K562 (cell line): ENCODE results near the gene HS3ST3A1. TPM values are rescaled to one million over a fixed set of nuclear protein-coding genes. Genes with fewer than 3 reads are reported as not detected.

Experiments used
- ARID1B ChIP-seq: fragments of 450-650 bp; IDR thresholded peaks from 2 replicates; pipeline ENCODE4 v1.6.1; 2016; ENCODE audit warnings: antibody characterized with exemption, mild to moderate bottlenecking, inconsistent platforms
- BHLHE40 ChIP-seq: IDR thresholded peaks from 2 replicates; pipeline ENCODE4 v1.6.1; 2011; ENCODE audit warnings: low read length, improper control_type of control experiment
- CREB3L1 ChIP-seq: fragments of 450-650 bp; IDR thresholded peaks from 2 replicates; pipeline ENCODE4 v1.6.1; 2014; ENCODE audit warnings: low read depth, mild to moderate bottlenecking, moderate library complexity, borderline replicate concordance
- EP400 ChIP-seq: fragments of 450-650 bp; IDR thresholded peaks from 2 replicates; pipeline ENCODE4 v1.6.1; 2017; ENCODE audit warnings: antibody characterized with exemption, mild to moderate bottlenecking, moderate library complexity
- FOXP4 ChIP-seq: sonication (generic); formaldehyde crosslinking; IDR thresholded peaks from 2 replicates; pipeline ENCODE4 v1.8.0; 2022; ENCODE audit warnings: mild to moderate bottlenecking, missing genetic modification reagents, borderline replicate concordance
- HIVEP1 ChIP-seq: fragments of 250-450 bp; sonication (Bioruptor Pico); IDR thresholded peaks from 2 replicates; pipeline ENCODE4 v1.4.0; 2020; ENCODE audit warnings: mild to moderate bottlenecking
- TAL1 ChIP-seq: fragments of 450-650 bp; IDR thresholded peaks from 2 replicates; pipeline ENCODE4 v1.6.1; 2016; ENCODE audit warnings: mild to moderate bottlenecking
- TEAD1 ChIP-seq, 2 experiments: fragments of 450-650 bp in 1 of 2; sonication (generic) in 1 of 2; formaldehyde crosslinking; IDR thresholded peaks; 2 replicates each; pipeline versions ENCODE4 v1.4.0 to v1.8.0; 2020 to 2022; ENCODE audit warnings: mild to moderate bottlenecking in 2 of 2, missing genetic modification reagents in 1 of 2
- ZNF239 ChIP-seq: fragments of 250-450 bp; sonication (Bioruptor Pico); IDR thresholded peaks from 2 replicates; pipeline ENCODE4 v1.4.0; 2020; ENCODE audit warnings: mild to moderate bottlenecking
- polyA plus RNA-seq, 8 experiments: library from polyadenylated mRNA; depleted of rRNA in 4 of 8; stranded (reverse) in 5 of 8; unstranded in 3 of 8; fragments of >200 nt; fragmentation: Nextera tagmentation in 2 of 8; fragmentation: Illumina TruSeq in 1 of 8; extraction: Ambion mirVana in 2 of 8; extraction: Trizol in 1 of 8; gene quantifications; 2 replicates each; pipeline versions ENCODE4 v1.2.1 to v1.2.3, GENCODE V29; 2011 to 2014; ENCODE audit warnings: inconsistent platforms in 1 of 8, missing spikeins in 1 of 8
- total RNA-seq, 7 experiments: library from RNA; depleted of rRNA in 6 of 7; stranded (reverse); fragments of >200 nt in 6 of 7; fragmentation: Illumina TruSeq in 2 of 7; extraction: Trizol in 2 of 7; gene quantifications; 2 replicates each; pipeline versions ENCODE4 v1.2.1 to v1.2.3, GENCODE V29; 2011 to 2021; ENCODE audit warnings: low replicate concordance in 1 of 7

The HS3ST3A1 gene
- total and polyA plus RNA-seq, 9 of the 15 experiments (the other 6 are each of a cell fraction or from before 2014, with no cell fraction given) = 0.25 to 14.8 (median 2.3) TPM

GRCh38 chr17:13575466-13575865 is 26.3 kb downstream of the HS3ST3A1 start (continued):
- peak in 1 of 2 experiments; percentile 62; a peak in 1 of 4 replicates for TF ChIP-seq TEAD1 (CRISPR knock-in tag; IDR thresholded peaks at IDR 0.05)
- peak; percentile 77 for TF ChIP-seq ARID1B
- no peak for TF ChIP-seq BHLHE40
- TF ChIP-seq ZNF239 (CRISPR knock-in tag) = no peak
- TF ChIP-seq TAL1 = peak; percentile 79
- TF ChIP-seq EP400 = no peak
- no peak for TF ChIP-seq FOXP4 (CRISPR knock-in tag)
- TF ChIP-seq CREB3L1 = no peak
- no peak for TF ChIP-seq HIVEP1 (CRISPR knock-in tag)
- TF ChIP-seq, all 486 proteins: peak for 20
